PC-9 (cell line): Measurements from ENCODE around the gene MMP15. TPM values are rescaled to one million over a fixed set of nuclear protein-coding genes. Genes with fewer than 3 reads are reported as not detected.
A peak's percentile ranks its signal among the peaks of the same experiment; 100 is the strongest.

Experiments
- BruUV-seq: library from RNA; stranded (reverse); fragments of 400-500 nt; replicated peaks from 2 replicates; lab custom pipeline; 2021; lab: Mats Ljungman, UMichigan
- CTCF ChIA-PET: fragments of 300-600 bp; sonication (Branson Sonifier 250); formaldehyde crosslinking; loops from one replicate; lab custom pipeline; 2022; ENCODE audit warnings: antibody characterized with exemption; lab: Charles Lee
- POLR2A ChIA-PET: fragments of 300-600 bp; sonication (Branson Sonifier 250); formaldehyde crosslinking; loops from one replicate; lab custom pipeline; 2022; ENCODE audit warnings: antibody characterized with exemption; ENCODE audit not compliant: unreplicated experiment; lab: Charles Lee
- DNase-seq, 2 experiments: peaks; one replicate each; pipeline versions ENCODE4 v3.0.0 to v3.0.0-alpha.2; 2015 to 2022; ENCODE audit warnings: mixed read lengths in 1 of 2
- H2AFZ ChIP-seq: fragments of 200-600 bp; sonication (generic); 2 replicates; pipeline ENCODE4 v1.8.1; 2017; ENCODE audit warnings: antibody characterized with exemption
- H3F3A ChIP-seq: fragments of 200-600 bp; sonication (generic); 2 replicates; pipeline ENCODE4 v1.8.1; 2017; ENCODE audit warnings: antibody characterized with exemption, mild to moderate bottlenecking, low read depth; ENCODE audit not compliant: insufficient read depth
- H3K27ac ChIP-seq: fragments of 200-600 bp; sonication (generic); 2 replicates; pipeline ENCODE4 v1.6.1; 2016; ENCODE audit warnings: mixed run types
- H3K27me3 ChIP-seq: fragments of 200-600 bp; sonication (generic); 2 replicates; pipeline ENCODE4 v1.6.1; 2016; ENCODE audit warnings: low read depth, mixed run types; ENCODE audit not compliant: insufficient read depth
- H3K36me3 ChIP-seq: fragments of 200-600 bp; sonication (generic); 2 replicates; pipeline ENCODE4 v1.6.1; 2016; ENCODE audit warnings: low read depth, mixed run types
- H3K4me1 ChIP-seq: fragments of 200-600 bp; sonication (generic); replicated peaks from 2 replicates; pipeline ENCODE4 v1.6.1; 2016; ENCODE audit warnings: mixed run types; ENCODE audit not compliant: insufficient read depth
- H3K4me2 ChIP-seq: fragments of 200-600 bp; sonication (generic); 2 replicates; pipeline ENCODE4 v1.6.1; 2017; ENCODE audit warnings: mixed run types
- H3K4me3 ChIP-seq: fragments of 200-600 bp; sonication (generic); 2 replicates; pipeline ENCODE4 v1.6.1; 2016; ENCODE audit warnings: mixed run types
- H3K79me2 ChIP-seq: fragments of 200-600 bp; sonication (generic); 2 replicates; pipeline ENCODE4 v1.6.1; 2017; ENCODE audit warnings: low read depth, mixed run types
- H3K9me2 ChIP-seq: fragments of 200-600 bp; sonication (generic); 2 replicates; pipeline ENCODE4 v1.8.1; 2017; ENCODE audit warnings: mild to moderate bottlenecking; ENCODE audit not compliant: insufficient read depth
- H3K9me3 ChIP-seq: fragments of 200-600 bp; sonication (generic); 2 replicates; pipeline ENCODE4 v1.8.1; 2016; ENCODE audit warnings: low read depth; ENCODE audit not compliant: insufficient read depth
- H4K20me1 ChIP-seq: fragments of 200-600 bp; sonication (generic); 2 replicates; pipeline ENCODE4 v1.8.1; 2017; ENCODE audit not compliant: insufficient read depth
- CTCF ChIP-seq: fragments of 200-600 bp; sonication (generic); conservative IDR thresholded peaks from 2 replicates; pipeline ENCODE4 v1.6.1; 2017; ENCODE audit warnings: mixed run types, antibody characterized with exemption, mild to moderate bottlenecking, moderate library complexity
- EZH2 ChIP-seq: fragments of 200-600 bp; sonication (generic); IDR thresholded peaks from 2 replicates; pipeline ENCODE4 v1.8.0; 2017; ENCODE audit warnings: antibody characterized with exemption, low read depth
- intact Hi-C: fragments of 100-400 bp; cut with micrococcal nuclease; formaldehyde crosslinking; loops from one replicate; pipeline ENCODE4 v1.10.0; 2022; ENCODE audit not compliant: unreplicated experiment
- total RNA-seq: library from RNA; stranded (reverse); gene quantifications from 2 replicates; pipeline ENCODE4 v1.2.3, GENCODE V29; 2021

Gene MMP15
- total RNA-seq, 1 experiment from 2014 or later: 20.1 TPM

- H4K20me1 ChIP-seq: peaks cover 3% of the 10 kb centered on the region; the same call in 1 of the 2 replicates
- intact Hi-C loops: no loop called here
- TF ChIP-seq EZH2: no peak
- no peak for TF ChIP-seq CTCF
- no peaks in the 10 kb centered on the region for H3K9me3 ChIP-seq
- ChIA-PET CTCF (no interaction called here), POLR2A (no interaction called here)
- H3F3A ChIP-seq: peaks cover 31% of the 10 kb centered on the region
- H3K4me3 ChIP-seq: no peak overlapping the region
- no peak overlapping the region for H3K27ac ChIP-seq
- H3K27me3 ChIP-seq: no peaks in the 10 kb centered on the region
- no peaks in the 10 kb centered on the region for H3K9me2 ChIP-seq
- H3K4me2 ChIP-seq: no peak overlapping the region
- no peak overlapping the region for H2AFZ ChIP-seq
- DNase-seq: no peak
- no TSS peak for BruUV-seq
- H3K36me3 ChIP-seq: no peaks in the 10 kb centered on the region
- peaks cover 26% of the 10 kb centered on the region for H3K4me1 ChIP-seq
- no peaks in the 10 kb centered on the region for H3K79me2 ChIP-seq
Measured at GRCh38 chr16:58018803-58019202, 6.8 kb upstream of the MMP15 start.

- no TSS peak for BruUV-seq
- Histone ChIP-seq H3K27ac (no peak overlapping the region), H3K4me1 (peaks cover 34% of the 10 kb centered on the region), H3K9me2 (no peaks in the 10 kb centered on the region), H3K79me2 (no peaks in the 10 kb centered on the region), H4K20me1 (0 out of 2 replicates have a peak, but pooled peaks cover 3% of the 10 kb centered on the region), H3K27me3 (no peaks in the 10 kb centered on the region), H3K9me3 (no peaks in the 10 kb centered on the region), H3K4me3 (no peak overlapping the region), H3K36me3 (no peaks in the 10 kb centered on the region), H3K4me2 (no peak overlapping the region), H3F3A (peaks cover 43% of the 10 kb centered on the region), H2AFZ (no peak overlapping the region)
- POLR2A ChIA-PET: no interaction called here
- TF ChIP-seq CTCF (no peak), EZH2 (no peak)
- CTCF ChIA-PET: interaction anchor here (0.6 kb wide), 1 partner anchor 266 kb away, joined by 5 read pairs; no protein-coding TSS in a partner anchor
- DNase-seq: no peak
- intact Hi-C loops: loop anchor here (2.0 to 10.0 kb wide), 5 partner anchors 175 to 737 kb away; partner anchors contain the start of genes CSNK2A2 and SETD6
Measured at GRCh38 chr16:58019866-58020538, 5.6 kb upstream of the MMP15 start.

- H3K27ac ChIP-seq: peak overlapping the region; percentile 81
- TF ChIP-seq EZH2 (no peak), CTCF (peak; percentile 96)
- H3K4me1 ChIP-seq: peaks cover 34% of the 10 kb centered on the region
- TSS peak; percentile 46 for BruUV-seq
- no peak overlapping the region for H3K4me3 ChIP-seq
- no peaks in the 10 kb centered on the region for H3K27me3 ChIP-seq
- no peak overlapping the region for H2AFZ ChIP-seq
- POLR2A ChIA-PET: no interaction called here
- no peaks in the 10 kb centered on the region for H3K79me2 ChIP-seq
- H3F3A ChIP-seq: peaks cover 45% of the 10 kb centered on the region
- CTCF ChIA-PET: interaction anchor here (0.6 to 1.2 kb wide), 2 partner anchors 109 to 438 kb away, joined by 3 read pairs; no protein-coding TSS in a partner anchor
- peak overlapping the region; percentile 58 for H3K4me2 ChIP-seq
- intact Hi-C loops: loop anchor here (2.0 to 10.0 kb wide), 5 partner anchors 174 to 736 kb away; partner anchors contain the start of genes CSNK2A2 and SETD6
- no peaks in the 10 kb centered on the region for H3K9me3 ChIP-seq
- H3K36me3 ChIP-seq: no peaks in the 10 kb centered on the region
- H3K9me2 ChIP-seq: no peaks in the 10 kb centered on the region
- H4K20me1 ChIP-seq: 0 out of 2 replicates have a peak, but pooled peaks cover 3% of the 10 kb centered on the region
- peak in 1 of 2 experiments; percentile 50 for DNase-seq
Measured at GRCh38 chr16:58020628-58021521, 4.7 kb upstream of the MMP15 start.
